GM06990 (cell line): ENCODE measurements around the gene HACD4.

Experiments
- DNase-seq: peaks from one replicate; pipeline ENCODE4 v3.0.0-alpha.2; 2011; ENCODE audit not compliant: insufficient read length; ENCODE audit errors: extremely low read depth
- H3K27me3 ChIP-seq: replicated peaks from 2 replicates; pipeline ENCODE4 v1.6.0; 2011; ENCODE audit warnings: low read length; ENCODE audit not compliant: control insufficient read depth, insufficient read depth
- H3K36me3 ChIP-seq: 2 replicates; pipeline ENCODE4 v1.5.1; 2011; ENCODE audit warnings: low read length; ENCODE audit not compliant: control insufficient read depth, insufficient read depth
- H3K4me3 ChIP-seq: replicated peaks from 2 replicates; pipeline ENCODE4 v1.5.1; 2011; ENCODE audit warnings: low read depth, mild to moderate bottlenecking, control low read depth, low read length
- TF ChIP-seq, protein P1 (sequence below): IDR thresholded peaks from 2 replicates; pipeline ENCODE4 v1.5.1; 2011; ENCODE audit warnings: low read length, control low read depth, mild to moderate bottlenecking, inconsistent platforms; ENCODE audit not compliant: insufficient read depth, poor library complexity, severe bottlenecking

Gene HACD4, protein sequence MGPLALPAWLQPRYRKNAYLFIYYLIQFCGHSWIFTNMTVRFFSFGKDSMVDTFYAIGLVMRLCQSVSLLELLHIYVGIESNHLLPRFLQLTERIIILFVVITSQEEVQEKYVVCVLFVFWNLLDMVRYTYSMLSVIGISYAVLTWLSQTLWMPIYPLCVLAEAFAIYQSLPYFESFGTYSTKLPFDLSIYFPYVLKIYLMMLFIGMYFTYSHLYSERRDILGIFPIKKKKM

DNA sequence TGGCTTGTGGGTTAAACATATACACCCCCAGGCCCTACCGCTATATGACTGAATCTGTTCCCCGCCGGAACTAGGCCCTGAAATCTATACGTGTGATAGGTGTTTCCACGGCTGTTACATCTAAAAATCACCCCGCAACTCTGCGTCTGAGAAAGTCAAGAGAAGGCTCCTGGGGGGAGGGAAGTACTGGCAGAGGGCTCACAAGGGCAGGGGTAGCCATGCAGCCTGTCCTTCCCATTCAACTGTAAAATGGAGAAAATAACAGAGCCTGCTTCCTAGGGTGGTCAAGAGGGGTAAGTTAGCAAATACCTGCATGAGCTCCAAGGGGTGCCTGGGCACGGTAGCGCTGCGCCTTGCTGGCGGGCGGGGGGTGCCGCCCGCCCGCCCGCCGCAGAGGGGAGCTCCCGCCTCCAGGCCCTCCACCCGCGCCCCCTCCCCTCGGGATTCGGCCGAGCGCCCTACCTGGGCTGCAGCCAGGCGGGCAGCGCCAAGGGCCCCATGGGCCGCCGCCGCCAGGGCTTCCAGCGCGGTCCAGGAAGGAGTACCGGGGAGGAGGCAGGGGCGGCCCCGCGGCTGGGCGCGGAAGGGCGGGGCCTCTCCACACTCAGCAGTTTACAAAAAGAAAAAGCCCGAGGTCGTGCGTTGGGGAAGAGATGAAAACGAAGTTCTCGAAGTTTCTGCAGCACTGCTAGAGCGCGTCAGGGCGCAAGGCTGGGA lies at the start of gene HACD4:
Gene HACD4 (minus strand): TSS at position 550 of the 717 bp plus-strand sequence. CDS start 50 bp downstream, at position 500.
- peak; percentile 83 for DNase-seq

DNA sequence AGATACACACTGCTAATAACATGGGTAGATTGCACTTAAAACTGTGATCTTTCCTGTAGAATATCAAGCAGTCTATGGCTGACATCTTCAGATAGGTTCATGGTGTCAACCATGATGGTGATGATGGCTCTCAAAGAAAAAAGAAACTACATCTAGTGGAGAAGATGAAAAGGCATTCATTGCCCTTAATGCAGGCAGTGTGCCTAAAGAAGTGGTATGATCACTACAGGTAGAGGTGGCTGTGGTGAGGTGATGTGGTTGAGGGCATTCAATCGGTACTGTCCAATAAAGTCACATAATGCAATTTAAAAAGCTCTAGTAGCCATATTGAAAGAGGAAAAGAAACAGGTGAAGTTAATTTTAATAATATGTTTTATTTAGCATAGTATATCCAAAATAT lies 49.4 kb upstream of the HACD4 start:
- Histone ChIP-seq H3K36me3 (no peaks in the 10 kb centered on the region), H3K27me3 (no peaks in the 10 kb centered on the region; the same call in 1 of the 2 replicates), H3K4me3 (no peak overlapping the region)
- DNase-seq, result no peak
- TF ChIP-seq, protein P1, sequence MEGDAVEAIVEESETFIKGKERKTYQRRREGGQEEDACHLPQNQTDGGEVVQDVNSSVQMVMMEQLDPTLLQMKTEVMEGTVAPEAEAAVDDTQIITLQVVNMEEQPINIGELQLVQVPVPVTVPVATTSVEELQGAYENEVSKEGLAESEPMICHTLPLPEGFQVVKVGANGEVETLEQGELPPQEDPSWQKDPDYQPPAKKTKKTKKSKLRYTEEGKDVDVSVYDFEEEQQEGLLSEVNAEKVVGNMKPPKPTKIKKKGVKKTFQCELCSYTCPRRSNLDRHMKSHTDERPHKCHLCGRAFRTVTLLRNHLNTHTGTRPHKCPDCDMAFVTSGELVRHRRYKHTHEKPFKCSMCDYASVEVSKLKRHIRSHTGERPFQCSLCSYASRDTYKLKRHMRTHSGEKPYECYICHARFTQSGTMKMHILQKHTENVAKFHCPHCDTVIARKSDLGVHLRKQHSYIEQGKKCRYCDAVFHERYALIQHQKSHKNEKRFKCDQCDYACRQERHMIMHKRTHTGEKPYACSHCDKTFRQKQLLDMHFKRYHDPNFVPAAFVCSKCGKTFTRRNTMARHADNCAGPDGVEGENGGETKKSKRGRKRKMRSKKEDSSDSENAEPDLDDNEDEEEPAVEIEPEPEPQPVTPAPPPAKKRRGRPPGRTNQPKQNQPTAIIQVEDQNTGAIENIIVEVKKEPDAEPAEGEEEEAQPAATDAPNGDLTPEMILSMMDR, result no peak

More for the DNA sequence above, at the start of gene HACD4:
- Histone ChIP-seq H3K27me3 (no peaks in the 10 kb centered on the region), H3K36me3 (no peaks in the 10 kb centered on the region), H3K4me3 (peak within 1 kb of the TSS; percentile 64)
- TF ChIP-seq, protein P1, result no peak

DNA sequence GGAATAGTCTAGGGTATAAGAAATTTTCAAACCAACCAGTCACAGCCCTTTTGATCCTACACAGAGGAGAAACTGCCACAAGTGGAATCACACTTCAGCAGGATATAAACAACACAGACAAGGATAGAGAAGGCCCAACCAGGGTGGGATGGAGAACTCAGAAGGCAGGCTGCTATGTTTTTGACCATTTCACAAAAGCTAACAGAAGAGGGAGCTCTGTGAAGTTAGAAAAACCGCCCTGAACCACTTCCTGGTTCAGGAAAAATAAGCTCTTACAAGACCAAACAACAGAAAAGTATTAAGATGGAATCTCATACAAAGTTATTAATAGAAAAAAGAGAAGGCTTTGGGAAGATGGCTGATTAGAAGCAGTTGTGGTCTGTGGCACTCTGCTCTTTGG lies 47.3 kb upstream of the HACD4 start:
- TF ChIP-seq, protein P1, result peak; percentile 41
- H3K4me3 ChIP-seq, result no peak overlapping the region
- no peak for DNase-seq
- no peaks in the 10 kb centered on the region for H3K36me3 ChIP-seq
- no peaks in the 10 kb centered on the region; the same call in 1 of the 2 replicates for H3K27me3 ChIP-seq

DNA sequence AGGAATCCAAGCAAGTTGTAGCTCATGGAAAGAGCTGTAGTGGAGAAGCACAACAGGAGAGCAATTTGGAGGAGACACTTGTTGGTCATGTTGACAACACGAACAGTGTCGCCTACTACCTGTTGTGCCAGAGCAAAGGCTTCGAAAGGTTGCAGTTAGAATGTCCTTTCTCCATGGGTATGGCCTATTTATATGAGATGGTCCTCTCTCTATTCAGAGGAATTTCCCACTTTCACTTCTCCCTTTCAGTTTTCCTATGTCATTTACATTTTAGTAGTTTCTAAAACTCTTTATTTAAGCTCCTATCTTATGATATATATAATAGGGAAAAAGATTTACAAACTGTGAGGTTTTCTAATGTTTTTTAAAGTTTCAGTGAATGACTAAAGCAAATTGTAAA lies 46.3 kb upstream of the HACD4 start, which contains the start of gene IFNB1:
Gene IFNB1 (minus strand): TSS at position 162 of the 400 bp plus-strand sequence. CDS start 73 bp downstream, at position 89.
- no peaks in the 10 kb centered on the region; the same call in 1 of the 2 replicates for H3K27me3 ChIP-seq
- DNase-seq, result no peak
- TF ChIP-seq, protein P1, result no peak
- no peak within 1 kb of the TSS for H3K4me3 ChIP-seq
- no peaks in the 10 kb centered on the region for H3K36me3 ChIP-seq

DNA sequence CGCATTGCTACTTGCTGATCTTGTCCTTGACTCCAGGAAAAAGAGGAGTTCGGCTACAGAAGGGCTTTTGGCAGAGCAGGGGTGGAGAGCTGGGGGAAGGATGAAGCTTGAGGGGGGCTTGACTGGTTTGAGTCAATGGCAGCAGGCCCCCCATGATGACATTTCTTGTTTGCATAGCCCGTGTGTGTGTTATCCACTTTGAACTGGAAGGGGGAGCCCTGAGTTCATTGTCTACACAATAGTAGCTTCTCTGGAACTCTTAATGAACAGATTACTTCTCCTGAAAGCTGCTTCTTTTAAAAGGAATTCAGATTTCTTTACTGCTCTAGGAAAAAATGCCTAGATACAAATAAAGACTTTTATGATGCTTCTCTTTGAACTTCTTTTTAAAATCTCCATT lies 44.0 kb upstream of the HACD4 start:
- DNase-seq, result no peak
- no peaks in the 10 kb centered on the region; the same call in 1 of the 2 replicates for H3K27me3 ChIP-seq
- TF ChIP-seq, protein P1, result no peak
- H3K36me3 ChIP-seq, result no peaks in the 10 kb centered on the region
- no peak overlapping the region for H3K4me3 ChIP-seq
